Breast epithelium (tissue), 3 donors: Measurements from ENCODE around the gene TRERF1.

ENCODE experiments used
- CTCF ChIP-seq, 3 donors: fragments of 450-650 bp; IDR thresholded peaks; one replicate each; pipeline ENCODE4 v1.5.1; 2016 to 2017; ENCODE audit warnings: antibody characterized with exemption in 3 of 3, mild to moderate bottlenecking in 3 of 3, moderate library complexity in 3 of 3
- POLR2A ChIP-seq: fragments of 450-650 bp; IDR thresholded peaks from one replicate; pipeline ENCODE4 v1.6.1; 2016; ENCODE audit warnings: antibody characterized with exemption, mild to moderate bottlenecking, moderate library complexity

DNA sequence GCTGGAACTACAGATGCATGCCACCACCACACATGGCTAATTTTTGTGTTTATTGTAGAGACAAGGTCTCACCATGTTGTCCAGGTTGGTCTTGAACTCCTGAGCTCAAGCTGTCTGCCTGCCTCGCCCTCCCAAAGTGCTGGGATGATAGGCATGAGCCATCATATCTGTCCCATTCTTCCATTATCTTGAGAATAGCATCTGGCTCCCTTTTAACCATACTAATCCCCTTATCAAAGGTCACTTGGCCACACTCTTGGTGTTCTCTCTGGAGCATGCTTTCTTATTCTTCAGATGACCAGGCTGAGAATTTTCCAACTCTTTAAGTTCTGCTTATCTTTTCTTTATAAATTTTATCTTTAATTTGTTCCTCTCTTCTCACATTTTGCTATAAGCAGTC, 15.9 kb upstream of the TRERF1 start:
- TF ChIP-seq CTCF (IDR thresholded peaks at IDR 0.05): no peak
- TF ChIP-seq POLR2A: no peak
